Fibroblast of lung (primary cell): ENCODE results near the gene TBC1D14. TPM values are rescaled to one million over a fixed set of nuclear protein-coding genes. Genes with fewer than 3 reads are reported as not detected.

ENCODE experiments used
- DNase-seq, 2 donors: peaks; one replicate each; pipeline versions ENCODE4 v3.0.0 to v3.0.0-alpha.2; 2010; ENCODE audit warnings: low read depth in 2 of 2
- H2AFZ ChIP-seq: 2 replicates; pipeline ENCODE4 v1.5.1; 2012; ENCODE audit warnings: low read length, control low read depth, inconsistent platforms
- H3K27ac ChIP-seq: 2 replicates; pipeline ENCODE4 v1.5.1; 2011; ENCODE audit warnings: low read length, control low read depth; ENCODE audit not compliant: insufficient read depth
- H3K27me3 ChIP-seq: 2 replicates; pipeline ENCODE4 v1.5.1; 2011; ENCODE audit warnings: mild to moderate bottlenecking, low read length; ENCODE audit not compliant: control insufficient read depth, insufficient read depth
- H3K36me3 ChIP-seq: 2 replicates; pipeline ENCODE4 v1.5.1; 2011; ENCODE audit warnings: low read length; ENCODE audit not compliant: control insufficient read depth, insufficient read depth
- H3K4me1 ChIP-seq: 2 replicates; pipeline ENCODE4 v1.5.1; 2011; ENCODE audit warnings: low read length; ENCODE audit not compliant: control insufficient read depth, insufficient read depth; ENCODE audit errors: extremely low read depth
- H3K4me2 ChIP-seq: 2 replicates; pipeline ENCODE4 v1.5.1; 2011; ENCODE audit warnings: low read length, control low read depth; ENCODE audit not compliant: insufficient read depth; ENCODE audit errors: extremely low read depth
- H3K4me3 ChIP-seq, 4 experiments: fragments of 200-600 bp in 1 of 4; sonication (generic) in 1 of 4; replicated peaks in 1 of 4; 2 replicates each; pipeline ENCODE4 v1.5.1; 2011 to 2016; ENCODE audit warnings: low read length in 4 of 4, low read depth in 3 of 4, mild to moderate bottlenecking in 3 of 4, control low read depth in 2 of 4, inconsistent platforms in 1 of 4, mixed read lengths in 1 of 4; ENCODE audit not compliant: insufficient read depth in 1 of 4; ENCODE audit errors: control extremely low read depth in 1 of 4
- H3K79me2 ChIP-seq: 2 replicates; pipeline ENCODE4 v1.5.1; 2012; ENCODE audit warnings: mild to moderate bottlenecking, low read length, inconsistent platforms; ENCODE audit not compliant: control insufficient read depth, insufficient read depth
- H3K9ac ChIP-seq: 2 replicates; pipeline ENCODE4 v1.5.1; 2011; ENCODE audit warnings: mild to moderate bottlenecking, low read length, control low read depth; ENCODE audit not compliant: insufficient read depth
- H3K9me3 ChIP-seq: 2 replicates; pipeline ENCODE4 v1.5.1; 2012; ENCODE audit warnings: low read depth, low read length; ENCODE audit not compliant: control insufficient read depth, insufficient read depth
- H4K20me1 ChIP-seq: 2 replicates; pipeline ENCODE4 v1.5.1; 2011; ENCODE audit warnings: low read length; ENCODE audit not compliant: control insufficient read depth, insufficient read depth; ENCODE audit errors: extremely low read depth
- CTCF ChIP-seq, 2 donors: IDR thresholded peaks in 1 of 2; conservative IDR thresholded peaks in 1 of 2; 1 replicate in 1 of 2; 2 replicates in 1 of 2; pipeline ENCODE4 v1.5.1; 2011 to 2012; ENCODE audit warnings: low read length in 2 of 2, control low read depth in 1 of 2, inconsistent platforms in 1 of 2, low read depth in 1 of 2, mild to moderate bottlenecking in 1 of 2
- EZH2 ChIP-seq: IDR thresholded peaks from 2 replicates; pipeline ENCODE4 v1.5.1; 2012; ENCODE audit warnings: low read length, control low read depth, mild to moderate bottlenecking; ENCODE audit errors: missing control alignments
- polyA plus RNA-seq, 2 donors: library from polyadenylated mRNA; depleted of rRNA in 1 of 2; stranded (reverse) in 1 of 2; unstranded in 1 of 2; fragments of >200 nt; gene quantifications; 2 replicates each; pipeline ENCODE4 v1.2.1, GENCODE V29; 2011 to 2012; ENCODE audit warnings: missing spikeins in 1 of 2
- total RNA-seq: library from RNA; depleted of rRNA; stranded (reverse); fragments of >200 nt; gene quantifications from 2 replicates; pipeline ENCODE4 v1.2.1, GENCODE V29; 2014

The TBC1D14 gene
- total and polyA plus RNA-seq, 2 donors (not counting 1 experiment from before 2014, with no cell fraction given), result 26.9 to 37.7 TPM

GRCh38 chr4:6956434-6957147 is 47.0 kb downstream of the TBC1D14 start:
- H3K9me3 ChIP-seq, result no peaks in the 10 kb centered on the region
- H2AFZ ChIP-seq, result no peak overlapping the region
- H3K4me2 ChIP-seq, result no peak overlapping the region
- H4K20me1 ChIP-seq, result no peaks in the 10 kb centered on the region
- DNase-seq, result no peak
- no peaks in the 10 kb centered on the region for H3K79me2 ChIP-seq
- H3K9ac ChIP-seq, result no peak overlapping the region
- TF ChIP-seq EZH2 (no peak), CTCF (conservative IDR thresholded peaks at IDR 0.05 in 1 of 2, IDR thresholded peaks at IDR 0.05 in 1 of 2; ENCODE audit: low read depth in 1 of 2, low read length in 2 of 2) (no peak)
- no peaks in the 10 kb centered on the region for H3K36me3 ChIP-seq
- H3K4me1 ChIP-seq, result peaks cover 3% of the 10 kb centered on the region
- no peaks in the 10 kb centered on the region for H3K27me3 ChIP-seq
- H3K4me3 ChIP-seq, result no peak overlapping the region
- no peak overlapping the region for H3K27ac ChIP-seq

- no peak overlapping the region for H3K27ac ChIP-seq
- no peak overlapping the region for H3K4me2 ChIP-seq
- H3K9ac ChIP-seq, result no peak overlapping the region
- no peak overlapping the region for H3K4me3 ChIP-seq
- peaks cover 3% of the 10 kb centered on the region for H3K4me1 ChIP-seq
- H3K27me3 ChIP-seq, result no peaks in the 10 kb centered on the region
- no peak overlapping the region for H2AFZ ChIP-seq
- no peaks in the 10 kb centered on the region for H4K20me1 ChIP-seq
- DNase-seq, result peak in 1 of 2 donors; percentile 82
- no peaks in the 10 kb centered on the region for H3K79me2 ChIP-seq
- TF ChIP-seq EZH2, result no peak
- TF ChIP-seq CTCF (conservative IDR thresholded peaks at IDR 0.05 in 1 of 2, IDR thresholded peaks at IDR 0.05 in 1 of 2; ENCODE audit: low read depth in 1 of 2, low read length in 2 of 2), result no peak
- no peaks in the 10 kb centered on the region for H3K36me3 ChIP-seq
- H3K9me3 ChIP-seq, result no peaks in the 10 kb centered on the region
Measured at GRCh38 chr4:6957148-6957520, 47.5 kb downstream of the TBC1D14 start.

- Histone ChIP-seq H3K27me3 (no peaks in the 10 kb centered on the region), H3K4me1 (peaks cover 5% of the 10 kb centered on the region), H3K4me3 (no peak overlapping the region), H3K9me3 (no peaks in the 10 kb centered on the region), H3K4me2 (no peak overlapping the region), H3K9ac (no peak overlapping the region), H2AFZ (no peak overlapping the region), H3K27ac (no peak overlapping the region), H3K36me3 (no peaks in the 10 kb centered on the region), H4K20me1 (no peaks in the 10 kb centered on the region), H3K79me2 (no peaks in the 10 kb centered on the region)
- DNase-seq, result no peak
- no peak for TF ChIP-seq CTCF (conservative IDR thresholded peaks at IDR 0.05 in 1 of 2, IDR thresholded peaks at IDR 0.05 in 1 of 2; ENCODE audit: low read depth in 1 of 2, low read length in 2 of 2)
- TF ChIP-seq EZH2, result no peak
Measured at GRCh38 chr4:6957994-6958393, 48.4 kb downstream of the TBC1D14 start.
